HS-27A (cell line): ENCODE results near the gene MAPK9.
"Not testable (repeated sequence)": the region's sequence is repeated elsewhere in the genome, so short reads cannot be mapped to it uniquely, and the experiment has no call there.

Experiments used
- DNase-seq: peaks from one replicate; pipeline ENCODE4 v3.0.0-alpha.2; 2012; ENCODE audit warnings: low read depth, missing footprints

Gene MAPK9

GRCh38 chr5:180235077-180235476 is 56.8 kb downstream of the MAPK9 start:
- DNase-seq, result no peak

- no peak for DNase-seq
Measured at GRCh38 chr5:180234271-180234670, 57.6 kb downstream of the MAPK9 start.

GRCh38 chr5:180233729-180234128 is 58.2 kb downstream of the MAPK9 start:
- DNase-seq, result no peak

GRCh38 chr5:180230017-180230416 is 61.9 kb downstream of the MAPK9 start:
- DNase-seq, result no peak

- DNase-seq, result no peak
Measured at GRCh38 chr5:180222056-180222455, 69.8 kb downstream of the MAPK9 start.

GRCh38 chr5:180217797-180218196 is 74.1 kb downstream of the MAPK9 start:
- DNase-seq, result no peak

- DNase-seq, result no peak
Measured at GRCh38 chr5:180216646-180217171, 75.2 kb downstream of the MAPK9 start.

GRCh38 chr5:180215783-180216630 is 75.9 kb downstream of the MAPK9 start:
- DNase-seq, result no peak

GRCh38 chr5:180214870-180215770 is 76.8 kb downstream of the MAPK9 start:
- no peak for DNase-seq

- no peak for DNase-seq
Measured at GRCh38 chr5:180213657-180214207, 78.2 kb downstream of the MAPK9 start.

GRCh38 chr5:180213256-180213600 is 78.7 kb downstream of the MAPK9 start:
- no peak for DNase-seq

GRCh38 chr5:180212363-180213255 is 79.3 kb downstream of the MAPK9 start:
- no peak for DNase-seq

GRCh38 chr5:180211761-180212035 is 80.2 kb downstream of the MAPK9 start:
- no peak for DNase-seq

- no peak for DNase-seq
Measured at GRCh38 chr5:180210961-180211760, 80.7 kb downstream of the MAPK9 start.

- not testable (repeated sequence) for DNase-seq
Measured at GRCh38 chr5:180210077-180210476, 81.8 kb downstream of the MAPK9 start.

- DNase-seq, result no peak
Measured at GRCh38 chr5:180209137-180209581, 82.7 kb downstream of the MAPK9 start, which contains the start of gene RASGEF1C. RASGEF1C (minus strand) TSS chr5:180209211; CDS start chr5:180138052, 71,159 bp downstream.

GRCh38 chr5:180208435-180209081 is 83.3 kb downstream of the MAPK9 start:
- DNase-seq, result no peak

GRCh38 chr5:180208038-180208434 is 83.8 kb downstream of the MAPK9 start:
- DNase-seq, result no peak

GRCh38 chr5:180207593-180207992 is 84.3 kb downstream of the MAPK9 start:
- no peak for DNase-seq

- no peak for DNase-seq
Measured at GRCh38 chr5:180206993-180207392, 84.9 kb downstream of the MAPK9 start.
